Endothelial cell of umbilical vein (primary cell): ENCODE results near the gene VSX1. TPM values are rescaled to one million over a fixed set of nuclear protein-coding genes. Genes with fewer than 3 reads are reported as not detected.

ENCODE experiments used
- BruUV-seq: library from RNA; stranded (reverse); fragments of 400-500 nt; replicated peaks from 2 replicates; lab custom pipeline; 2021; lab: Mats Ljungman, UMichigan
- CTCF ChIA-PET: fragments of 300-600, 350-600 bp; sonication (Branson Sonifier 250); formaldehyde crosslinking; loops from one replicate; lab custom pipeline; 2021; ENCODE audit warnings: antibody characterized with exemption, inconsistent platforms; lab: Charles Lee
- POLR2A ChIA-PET: fragments of 300-600, 350-600 bp; sonication (Branson Sonifier 250); formaldehyde crosslinking; loops from one replicate; lab custom pipeline; 2021; ENCODE audit warnings: antibody characterized with exemption, inconsistent platforms; lab: Charles Lee
- DNase-seq: peaks from one replicate; pipeline ENCODE4 v3.0.0-alpha.2; 2011; ENCODE audit warnings: low read depth, low spot score
- FAIRE-seq: peaks from 2 replicates; lab custom pipeline; 2011; peaks lifted over from hg19 to GRCh38; lab: Jason Lieb, UNC
- H2AFZ ChIP-seq: 2 replicates; pipeline ENCODE4 v1.6.0; 2012; ENCODE audit warnings: low read depth, low read length, control low read depth, inconsistent platforms
- H3K27ac ChIP-seq: 2 replicates; pipeline ENCODE4 v1.5.1; 2011; ENCODE audit warnings: low read depth, mild to moderate bottlenecking, control low read depth, low read length, moderate library complexity; ENCODE audit not compliant: insufficient read depth
- H3K27me3 ChIP-seq, 2 experiments: 2 replicates each; pipeline versions ENCODE4 v1.6.0 to v1.6.1; 2011; ENCODE audit warnings: low read length in 2 of 2, mixed read lengths in 1 of 2; ENCODE audit not compliant: control insufficient read depth in 2 of 2, insufficient read depth in 2 of 2
- H3K36me3 ChIP-seq, 2 experiments: 2 replicates in 1 of 2; 3 replicates in 1 of 2; pipeline ENCODE4 v1.5.1; 2011; ENCODE audit warnings: low read length in 2 of 2, mild to moderate bottlenecking in 1 of 2, moderate library complexity in 1 of 2; ENCODE audit not compliant: control insufficient read depth in 2 of 2, insufficient read depth in 2 of 2; ENCODE audit errors: extremely low read depth in 1 of 2
- H3K4me1 ChIP-seq: 3 replicates; pipeline ENCODE4 v1.5.1; 2011; ENCODE audit warnings: mild to moderate bottlenecking, low read length; ENCODE audit not compliant: control insufficient read depth, insufficient read depth; ENCODE audit errors: extremely low read depth
- H3K4me2 ChIP-seq: 2 replicates; pipeline ENCODE4 v1.6.1; 2011; ENCODE audit warnings: low read length, control low read depth, mixed read lengths; ENCODE audit not compliant: insufficient read depth
- H3K4me3 ChIP-seq, 3 experiments: fragments of 200-600 bp in 1 of 3; sonication (generic), shearing (Covaris generic) in 1 of 3; replicated peaks in 1 of 3; 2 replicates each; pipeline ENCODE4 v1.5.1; 2011 to 2016; ENCODE audit warnings: control low read depth in 3 of 3, low read length in 3 of 3, mild to moderate bottlenecking in 2 of 3, inconsistent platforms in 1 of 3, low read depth in 1 of 3, moderate library complexity in 1 of 3; ENCODE audit not compliant: insufficient read depth in 1 of 3
- H3K79me2 ChIP-seq: 2 replicates; pipeline ENCODE4 v1.6.0; 2012; ENCODE audit warnings: low read length, inconsistent platforms; ENCODE audit not compliant: control insufficient read depth, insufficient read depth
- H3K9ac ChIP-seq: replicated peaks from 2 replicates; pipeline ENCODE3; 2011; ENCODE audit warnings: low read length, control low read depth; ENCODE audit not compliant: insufficient read depth; ENCODE audit errors: extremely low read depth
- H3K9me1 ChIP-seq: replicated peaks from 3 replicates; pipeline ENCODE4 v1.6.0; 2011; ENCODE audit warnings: mild to moderate bottlenecking, low read length; ENCODE audit not compliant: control insufficient read depth, insufficient read depth; ENCODE audit errors: extremely low read depth
- H3K9me3 ChIP-seq: replicated peaks from 2 replicates; pipeline ENCODE4 v1.5.1; 2012; ENCODE audit warnings: low read length, inconsistent platforms; ENCODE audit not compliant: control insufficient read depth, insufficient read depth
- H4K20me1 ChIP-seq: replicated peaks from 2 replicates; pipeline ENCODE3; 2011; ENCODE audit warnings: mild to moderate bottlenecking, low read length; ENCODE audit not compliant: control insufficient read depth, insufficient read depth; ENCODE audit errors: extremely low read depth
- EZH2 ChIP-seq: IDR thresholded peaks from 2 replicates; pipeline ENCODE4 v1.6.1; 2012; ENCODE audit warnings: borderline replicate concordance, low read depth, mild to moderate bottlenecking, moderate library complexity, low read length, inconsistent platforms; ENCODE audit not compliant: severe bottlenecking
- FOS ChIP-seq: IDR thresholded peaks from 2 replicates; pipeline ENCODE4 v1.6.1; 2011; ENCODE audit warnings: mild to moderate bottlenecking, low read length, moderate library complexity, borderline replicate concordance; ENCODE audit not compliant: insufficient read depth
- POLR2AphosphoS5 ChIP-seq: IDR thresholded peaks from 2 replicates; pipeline ENCODE4 v1.6.1; 2012; ENCODE audit warnings: low read depth, mild to moderate bottlenecking, control low read depth, low read length, moderate library complexity; ENCODE audit not compliant: insufficient read depth
- dilution Hi-C: fragments of 300-500 bp; cut with MboI; formaldehyde crosslinking; loops from one replicate; pipeline ENCODE4 v1.15.0; 2019; ENCODE audit warnings: low sequenced_read_pairs; ENCODE audit not compliant: extremely low pct_ligation_motif_present
- intact Hi-C: fragments of 100-400 bp; cut with micrococcal nuclease; formaldehyde crosslinking; loops from one replicate; pipeline ENCODE4 v1.10.0; 2022
- polyA plus RNA-seq, 4 experiments: library from polyadenylated mRNA; depleted of rRNA in 3 of 4; stranded (reverse) in 3 of 4; unstranded in 1 of 4; fragments of >200 nt; gene quantifications; 2 replicates each; pipeline versions ENCODE4 v1.2.1 to v1.2.3, GENCODE V29; 2011 to 2012; ENCODE audit warnings: missing spikeins in 1 of 4
- total RNA-seq: library from RNA; stranded (reverse); gene quantifications from 2 replicates; pipeline ENCODE4 v1.2.3, GENCODE V29; 2021
- TF ChIP-seq, protein P1 (sequence below): IDR thresholded peaks from 2 replicates; pipeline ENCODE4 v1.6.1; 2011; ENCODE audit not compliant: insufficient read depth, insufficient read length
- TF ChIP-seq, protein P2 (sequence below), 2 donors: IDR thresholded peaks; 1 replicate in 1 of 2; 2 replicates in 1 of 2; pipeline ENCODE4 v1.5.1; 2011; ENCODE audit warnings: low read length in 2 of 2, mild to moderate bottlenecking in 2 of 2, moderate library complexity in 2 of 2, control low read depth in 1 of 2, inconsistent platforms in 1 of 2, low read depth in 1 of 2; ENCODE audit not compliant: insufficient read depth in 1 of 2; ENCODE audit errors: extremely low read depth in 1 of 2

VSX1 gene
- total and polyA plus RNA-seq, 2 donors (not counting 3 experiments of a cell fraction or from before 2014, with no cell fraction given) = not detected

DNA sequence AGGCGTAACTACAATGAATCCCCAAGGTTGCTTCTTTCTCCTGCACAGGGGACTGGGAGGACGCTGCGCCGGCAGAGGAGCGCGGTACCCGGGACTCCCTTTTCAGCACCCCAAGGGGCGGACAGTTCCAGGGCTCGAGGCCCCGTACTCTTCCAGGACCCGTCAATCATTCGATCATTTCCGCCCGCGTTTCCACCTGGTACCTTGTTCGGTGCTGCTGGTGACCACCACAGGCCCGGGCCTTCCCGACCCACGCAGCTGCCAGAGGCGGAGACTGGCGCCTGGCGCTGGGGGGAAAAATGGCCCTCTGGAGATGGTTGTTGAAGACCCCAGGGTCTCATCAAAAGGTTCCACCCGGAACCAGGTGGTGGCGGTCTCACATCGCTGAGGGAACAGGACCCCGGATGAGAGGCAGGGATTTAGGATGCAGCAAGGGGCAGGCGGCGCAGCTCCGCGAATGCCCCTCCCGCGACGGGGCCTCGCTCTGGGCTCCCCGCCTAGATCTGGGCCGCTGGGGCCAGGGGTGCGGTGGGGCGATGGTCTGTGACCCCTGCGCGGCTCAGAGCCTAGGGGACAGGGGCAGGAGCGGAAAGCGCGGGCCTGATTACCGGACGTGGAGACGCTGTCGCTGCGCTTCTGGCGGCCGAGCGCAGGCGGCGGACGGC, 744 bp downstream of the VSX1 start:
- no peak for TF ChIP-seq FOS
- TF ChIP-seq POLR2AphosphoS5 = no peak
- TF ChIP-seq EZH2 = peak; percentile 86
- TF ChIP-seq, protein P1, sequence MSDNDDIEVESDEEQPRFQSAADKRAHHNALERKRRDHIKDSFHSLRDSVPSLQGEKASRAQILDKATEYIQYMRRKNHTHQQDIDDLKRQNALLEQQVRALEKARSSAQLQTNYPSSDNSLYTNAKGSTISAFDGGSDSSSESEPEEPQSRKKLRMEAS = no peak
- TF ChIP-seq, protein P2, sequence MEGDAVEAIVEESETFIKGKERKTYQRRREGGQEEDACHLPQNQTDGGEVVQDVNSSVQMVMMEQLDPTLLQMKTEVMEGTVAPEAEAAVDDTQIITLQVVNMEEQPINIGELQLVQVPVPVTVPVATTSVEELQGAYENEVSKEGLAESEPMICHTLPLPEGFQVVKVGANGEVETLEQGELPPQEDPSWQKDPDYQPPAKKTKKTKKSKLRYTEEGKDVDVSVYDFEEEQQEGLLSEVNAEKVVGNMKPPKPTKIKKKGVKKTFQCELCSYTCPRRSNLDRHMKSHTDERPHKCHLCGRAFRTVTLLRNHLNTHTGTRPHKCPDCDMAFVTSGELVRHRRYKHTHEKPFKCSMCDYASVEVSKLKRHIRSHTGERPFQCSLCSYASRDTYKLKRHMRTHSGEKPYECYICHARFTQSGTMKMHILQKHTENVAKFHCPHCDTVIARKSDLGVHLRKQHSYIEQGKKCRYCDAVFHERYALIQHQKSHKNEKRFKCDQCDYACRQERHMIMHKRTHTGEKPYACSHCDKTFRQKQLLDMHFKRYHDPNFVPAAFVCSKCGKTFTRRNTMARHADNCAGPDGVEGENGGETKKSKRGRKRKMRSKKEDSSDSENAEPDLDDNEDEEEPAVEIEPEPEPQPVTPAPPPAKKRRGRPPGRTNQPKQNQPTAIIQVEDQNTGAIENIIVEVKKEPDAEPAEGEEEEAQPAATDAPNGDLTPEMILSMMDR (IDR thresholded peaks at IDR 0.05; ENCODE audit: extremely low read depth in 1 of 2, insufficient read depth in 1 of 2, low read depth in 1 of 2, low read length in 2 of 2) = no peak
- POLR2A ChIA-PET = interaction anchor here (0.6 kb wide), 1 partner anchor 310 kb away, joined by 3 read pairs; the partner anchor contains the start of gene ABHD12
- H3K79me2 ChIP-seq = no peaks in the 10 kb centered on the region
- H3K27me3 ChIP-seq = peaks cover 73 to 91% of the 10 kb centered on the region in 2 experiments
- H3K4me3 ChIP-seq = no peak overlapping the region
- no peaks in the 10 kb centered on the region for H4K20me1 ChIP-seq
- H3K9me1 ChIP-seq = no peaks in the 10 kb centered on the region
- FAIRE-seq (no peak), DNase-seq (no peak)
- H3K27ac ChIP-seq = no peak overlapping the region
- CTCF ChIA-PET = no interaction called here
- dilution Hi-C loops (no loop called here), intact Hi-C loops (no loop called here)
- no peaks in the 10 kb centered on the region for H3K36me3 ChIP-seq
- no TSS peak for BruUV-seq
- H3K9me3 ChIP-seq = no peaks in the 10 kb centered on the region
- H2AFZ ChIP-seq = no peak overlapping the region
- H3K4me1 ChIP-seq = no peaks in the 10 kb centered on the region
- H3K4me2 ChIP-seq = no peak overlapping the region
- H3K9ac ChIP-seq = no peak overlapping the region
